ENCODE data around the gene CDHR3.
"Not testable (repeated sequence)": the region's sequence is repeated elsewhere in the genome, so short reads cannot be mapped to it uniquely, and the experiment has no call there.

Gene CDHR3

GRCh38 chr7:105979405-105979804, 16.3 kb downstream of the CDHR3 start:
- Histone ChIP-seq H3K36me3 (ENCODE audit: insufficient read depth) (no peaks in the 10 kb centered on the region), H4K20me1 (ENCODE audit: insufficient read depth) (no peaks in the 10 kb centered on the region), H2AFZ (ENCODE audit: low read depth) (no peak overlapping the region), H3K4me1 (ENCODE audit: low read depth, poor library complexity, severe bottlenecking) (no peaks in the 10 kb centered on the region), H3K4me2 (no peak overlapping the region), H3K27ac (no peak overlapping the region), H3K4me3 (IDR thresholded peaks at IDR 0.05; ENCODE audit: insufficient read depth, low read depth, low read length) (no peak overlapping the region), H3K79me2 (ENCODE audit: insufficient read depth, low read depth) (no peaks in the 10 kb centered on the region), H3K27me3 (ENCODE audit: insufficient read depth, low read depth) (no peaks in the 10 kb centered on the region), H3K9ac (no peak overlapping the region)
- TF ChIP-seq, protein P1, sequence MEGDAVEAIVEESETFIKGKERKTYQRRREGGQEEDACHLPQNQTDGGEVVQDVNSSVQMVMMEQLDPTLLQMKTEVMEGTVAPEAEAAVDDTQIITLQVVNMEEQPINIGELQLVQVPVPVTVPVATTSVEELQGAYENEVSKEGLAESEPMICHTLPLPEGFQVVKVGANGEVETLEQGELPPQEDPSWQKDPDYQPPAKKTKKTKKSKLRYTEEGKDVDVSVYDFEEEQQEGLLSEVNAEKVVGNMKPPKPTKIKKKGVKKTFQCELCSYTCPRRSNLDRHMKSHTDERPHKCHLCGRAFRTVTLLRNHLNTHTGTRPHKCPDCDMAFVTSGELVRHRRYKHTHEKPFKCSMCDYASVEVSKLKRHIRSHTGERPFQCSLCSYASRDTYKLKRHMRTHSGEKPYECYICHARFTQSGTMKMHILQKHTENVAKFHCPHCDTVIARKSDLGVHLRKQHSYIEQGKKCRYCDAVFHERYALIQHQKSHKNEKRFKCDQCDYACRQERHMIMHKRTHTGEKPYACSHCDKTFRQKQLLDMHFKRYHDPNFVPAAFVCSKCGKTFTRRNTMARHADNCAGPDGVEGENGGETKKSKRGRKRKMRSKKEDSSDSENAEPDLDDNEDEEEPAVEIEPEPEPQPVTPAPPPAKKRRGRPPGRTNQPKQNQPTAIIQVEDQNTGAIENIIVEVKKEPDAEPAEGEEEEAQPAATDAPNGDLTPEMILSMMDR (conservative IDR thresholded peaks at IDR 0.05; ENCODE audit: low read depth, low read length): no peak

DNA sequence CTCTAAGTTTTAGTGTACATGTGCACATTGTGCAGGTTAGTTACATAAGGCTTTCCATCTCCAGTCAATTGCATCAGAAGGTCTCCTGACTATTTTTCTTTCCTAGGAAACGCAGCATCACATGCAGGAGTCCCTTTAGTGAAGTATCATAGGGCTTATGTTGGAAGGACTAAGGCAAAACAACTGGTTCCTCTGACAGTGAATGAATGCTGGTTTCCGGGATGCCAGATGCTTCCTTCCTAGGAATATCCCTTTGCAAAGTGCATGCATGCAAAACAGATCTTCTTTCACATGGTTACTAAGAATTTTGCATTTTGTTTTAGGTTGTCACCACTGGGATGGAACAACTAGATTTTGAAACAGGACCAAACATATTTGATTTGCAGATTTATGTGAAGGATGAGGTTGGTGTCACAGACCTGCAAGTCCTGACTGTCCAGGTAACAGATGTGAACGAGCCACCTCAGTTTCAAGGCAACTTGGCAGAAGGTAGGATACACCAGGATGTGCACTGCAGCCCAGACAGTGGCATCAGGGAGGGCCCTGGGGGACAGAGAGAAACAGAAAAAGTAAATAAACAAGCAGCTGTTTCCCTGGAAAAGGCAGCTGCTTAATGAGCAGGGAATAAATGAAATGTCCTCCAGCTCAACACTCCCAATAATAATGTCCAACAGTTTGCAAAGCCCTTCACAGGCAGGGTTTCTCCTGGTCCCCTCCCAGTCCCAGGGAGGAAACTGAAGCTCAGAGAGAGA, 17.8 kb downstream of the CDHR3 start:
- TF ChIP-seq, protein P1 (conservative IDR thresholded peaks at IDR 0.05; ENCODE audit: low read depth, low read length): no peak
- no peak overlapping the region for H3K4me2 ChIP-seq
- no peak overlapping the region for H3K27ac ChIP-seq
- H3K36me3 ChIP-seq (ENCODE audit: insufficient read depth): no peaks in the 10 kb centered on the region
- no peaks in the 10 kb centered on the region for H4K20me1 ChIP-seq (ENCODE audit: insufficient read depth)
- no peaks in the 10 kb centered on the region for H3K27me3 ChIP-seq (ENCODE audit: insufficient read depth, low read depth)
- no peak overlapping the region for H2AFZ ChIP-seq (ENCODE audit: low read depth)
- no peak overlapping the region for H3K4me3 ChIP-seq (IDR thresholded peaks at IDR 0.05; ENCODE audit: insufficient read depth, low read depth, low read length)
- no peaks in the 10 kb centered on the region for H3K4me1 ChIP-seq (ENCODE audit: low read depth, poor library complexity, severe bottlenecking)
- no peaks in the 10 kb centered on the region for H3K79me2 ChIP-seq (ENCODE audit: insufficient read depth, low read depth)
- H3K9ac ChIP-seq: no peak overlapping the region

GRCh38 chr7:105982388-105982787, 19.3 kb downstream of the CDHR3 start:
- Histone ChIP-seq H3K4me2 (no peak overlapping the region), H3K9ac (no peak overlapping the region), H3K27me3 (ENCODE audit: insufficient read depth, low read depth) (no peaks in the 10 kb centered on the region), H3K36me3 (ENCODE audit: insufficient read depth) (no peaks in the 10 kb centered on the region), H4K20me1 (ENCODE audit: insufficient read depth) (no peaks in the 10 kb centered on the region), H3K4me3 (IDR thresholded peaks at IDR 0.05; ENCODE audit: insufficient read depth, low read depth, low read length) (no peak overlapping the region), H3K27ac (no peak overlapping the region), H2AFZ (ENCODE audit: low read depth) (no peak overlapping the region), H3K4me1 (ENCODE audit: low read depth, poor library complexity, severe bottlenecking) (no peaks in the 10 kb centered on the region), H3K79me2 (ENCODE audit: insufficient read depth, low read depth) (no peaks in the 10 kb centered on the region)
- TF ChIP-seq, protein P1 (conservative IDR thresholded peaks at IDR 0.05; ENCODE audit: low read depth, low read length): no peak

- H3K36me3 ChIP-seq (ENCODE audit: insufficient read depth); H4K20me1 ChIP-seq (ENCODE audit: insufficient read depth); H3K27me3 ChIP-seq (ENCODE audit: insufficient read depth, low read depth); H3K27ac ChIP-seq; H3K79me2 ChIP-seq (ENCODE audit: insufficient read depth, low read depth); H3K4me2 ChIP-seq; H3K4me1 ChIP-seq (ENCODE audit: low read depth, poor library complexity, severe bottlenecking); H2AFZ ChIP-seq (ENCODE audit: low read depth); H3K4me3 ChIP-seq (IDR thresholded peaks at IDR 0.05; ENCODE audit: insufficient read depth, low read depth, low read length); H3K9ac ChIP-seq: not testable (repeated sequence)
Measured at GRCh38 chr7:105984808-105985207, 21.7 kb downstream of the CDHR3 start.

GRCh38 chr7:105985229-105985628, 22.2 kb downstream of the CDHR3 start:
- H3K9ac ChIP-seq: no peak overlapping the region
- no peak overlapping the region for H3K4me2 ChIP-seq
- H3K36me3 ChIP-seq (ENCODE audit: insufficient read depth): no peaks in the 10 kb centered on the region
- TF ChIP-seq, protein P1 (conservative IDR thresholded peaks at IDR 0.05; ENCODE audit: low read depth, low read length): no peak
- no peak overlapping the region for H3K4me3 ChIP-seq (IDR thresholded peaks at IDR 0.05; ENCODE audit: insufficient read depth, low read depth, low read length)
- no peak overlapping the region for H3K27ac ChIP-seq
- H4K20me1 ChIP-seq (ENCODE audit: insufficient read depth): no peaks in the 10 kb centered on the region
- H3K79me2 ChIP-seq (ENCODE audit: insufficient read depth, low read depth): no peaks in the 10 kb centered on the region
- no peak overlapping the region for H2AFZ ChIP-seq (ENCODE audit: low read depth)
- H3K27me3 ChIP-seq (ENCODE audit: insufficient read depth, low read depth): no peaks in the 10 kb centered on the region
- H3K4me1 ChIP-seq (ENCODE audit: low read depth, poor library complexity, severe bottlenecking): no peaks in the 10 kb centered on the region
